Activated CD8-positive, alpha-beta T cell treated with anti-CD3 and anti-CD28 coated beads for 36 hours (primary cell): Measurements from ENCODE around the gene CALHM4. TPM values are rescaled to one million over a fixed set of nuclear protein-coding genes. Genes with fewer than 3 reads are reported as not detected.

Experiments used
- ATAC-seq: fragments of 200-7000 bp; cut with Tn5 transposase; one replicate; pipeline ENCODE4 v1.10.0; 2021; ENCODE audit warnings: mild to moderate bottlenecking, moderate library complexity
- CTCF ChIA-PET: fragments of 350-600 bp; sonication (Branson Sonifier 250); formaldehyde crosslinking; loops from one replicate; lab custom pipeline; 2021; ENCODE audit warnings: antibody characterized with exemption; lab: Charles Lee
- POLR2A ChIA-PET: fragments of 350-600 bp; sonication (Branson Sonifier 250); formaldehyde crosslinking; loops from one replicate; lab custom pipeline; 2021; ENCODE audit warnings: antibody characterized with exemption; lab: Charles Lee
- DNase-seq: peaks from one replicate; pipeline ENCODE4 v3.0.0-alpha.2; 2020
- H3K27ac Mint-ChIP-seq: one replicate; pipeline ENCODE4 v1.8.0; 2021; ENCODE audit warnings: mild to moderate bottlenecking, mixed read lengths
- H3K27me3 Mint-ChIP-seq: one replicate; pipeline ENCODE4 v1.8.0; 2021; ENCODE audit warnings: mixed read lengths
- H3K36me3 Mint-ChIP-seq: one replicate; pipeline ENCODE4 v1.8.0; 2021; ENCODE audit warnings: low read depth, mixed read lengths
- H3K4me1 Mint-ChIP-seq: one replicate; pipeline ENCODE4 v1.8.0; 2021; ENCODE audit warnings: low read depth, mixed read lengths
- H3K4me3 Mint-ChIP-seq: one replicate; pipeline ENCODE4 v1.8.0; 2021; ENCODE audit warnings: mild to moderate bottlenecking, moderate library complexity, mixed read lengths
- H3K9me3 Mint-ChIP-seq: one replicate; pipeline ENCODE4 v1.8.0; 2021; ENCODE audit warnings: mixed read lengths
- CTCF ChIP-seq: fragments of 200-600 bp; IDR thresholded peaks from one replicate; pipeline ENCODE4 v1.8.0; 2022; ENCODE audit warnings: antibody characterized with exemption, mild to moderate bottlenecking
- intact Hi-C: fragments of 100-400 bp; cut with micrococcal nuclease; formaldehyde crosslinking; loops from one replicate; pipeline ENCODE4 v1.10.0; 2022
- total RNA-seq, 2 experiments: library from RNA; stranded (reverse); gene quantifications; one replicate each; pipeline ENCODE4 v1.2.3, GENCODE V29; 2021

Gene CALHM4
- total RNA-seq, 2 experiments from 2014 or later: not detected

- CTCF ChIA-PET: interaction anchor here (0.6 to 3.7 kb wide), 43 partner anchors 9 to 549 kb away, joined by 3 to 40 read pairs (median 4); partner anchors contain the start of genes RWDD1 and TSPYL1
These were observed 7.9 kb downstream of the CALHM4 start for GRCh38 chr6:116561377-116562018.

DNA sequence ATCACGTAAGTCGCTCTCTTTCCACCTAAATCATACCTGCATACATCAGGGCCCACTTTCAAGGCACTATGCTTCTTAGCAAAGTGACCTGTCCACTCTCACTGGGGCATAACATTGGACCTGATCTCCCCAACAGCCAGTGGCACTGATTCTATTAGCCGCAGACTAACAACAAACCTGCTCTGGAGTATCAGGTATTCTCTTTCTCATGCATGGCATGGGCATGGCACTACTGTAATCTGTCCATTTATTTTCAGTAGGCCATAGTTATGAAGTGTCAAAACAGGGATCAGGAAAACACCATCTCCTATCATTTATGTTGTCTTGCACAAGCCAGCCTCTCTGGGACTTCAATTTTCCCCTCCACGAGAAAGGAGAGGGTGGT is 8.5 kb downstream of the CALHM4 start:
- no peaks in the 10 kb centered on the region for H3K4me1 Mint-ChIP-seq
- intact Hi-C loops: loop anchor here (10.0 kb wide), 1 partner anchor 277 kb away; no protein-coding TSS in a partner anchor

More at GRCh38 chr6:116561377-116562018, 7.9 kb downstream of the CALHM4 start:
- peak; percentile 82 for TF ChIP-seq CTCF
- Mint-ChIP-seq H3K9me3 (no peaks in the 10 kb centered on the region), H3K4me3 (no peak overlapping the region), H3K36me3 (no peaks in the 10 kb centered on the region), H3K27ac (no peak overlapping the region), H3K4me1 (no peaks in the 10 kb centered on the region), H3K27me3 (peaks cover 2% of the 10 kb centered on the region)
- DNase-seq: peak; percentile 84
- peak; percentile 83 for ATAC-seq
- POLR2A ChIA-PET: interaction anchor here (1.7 kb wide), 1 partner anchor 10 kb away, joined by 5 read pairs; the partner anchor contains the start of gene RWDD1
- intact Hi-C loops: loop anchor here (10.0 kb wide), 1 partner anchor 277 kb away; no protein-coding TSS in a partner anchor

GRCh38 chr6:116562614-116563013 is 9.1 kb downstream of the CALHM4 start:
- no peak for TF ChIP-seq CTCF
- H3K4me3 Mint-ChIP-seq: no peak overlapping the region
- peaks cover 2% of the 10 kb centered on the region for H3K27me3 Mint-ChIP-seq
- no peaks in the 10 kb centered on the region for H3K9me3 Mint-ChIP-seq
- H3K36me3 Mint-ChIP-seq: no peaks in the 10 kb centered on the region
- ATAC-seq (no peak), DNase-seq (no peak)
- no peak overlapping the region for H3K27ac Mint-ChIP-seq
- no peaks in the 10 kb centered on the region for H3K4me1 Mint-ChIP-seq
- intact Hi-C loops: loop anchor here (10.0 kb wide), 1 partner anchor 278 kb away; no protein-coding TSS in a partner anchor
- CTCF ChIA-PET: interaction anchor here (0.6 to 1.9 kb wide), 14 partner anchors 8 to 289 kb away, joined by 3 to 13 read pairs (median 4); partner anchors contain the start of genes CALHM4, RWDD1 and TRAPPC3L
- POLR2A ChIA-PET: interaction anchor here (0.5 to 1.4 kb wide), 2 partner anchors 9 to 10 kb away, joined by 3 to 4 read pairs; partner anchors contain the start of gene CALHM4

More for the DNA sequence above, 8.5 kb downstream of the CALHM4 start:
- Mint-ChIP-seq H3K27ac (no peak overlapping the region), H3K9me3 (no peaks in the 10 kb centered on the region), H3K27me3 (peaks cover 2% of the 10 kb centered on the region), H3K36me3 (no peaks in the 10 kb centered on the region), H3K4me3 (no peak overlapping the region)
- DNase-seq: no peak
- POLR2A ChIA-PET: no interaction called here
- CTCF ChIA-PET: interaction anchor here (0.8 to 1.9 kb wide), 8 partner anchors 8 to 274 kb away, joined by 3 to 13 read pairs (median 4); partner anchors contain the start of genes CALHM4 and RWDD1
- ATAC-seq: no peak
- TF ChIP-seq CTCF: no peak

DNA sequence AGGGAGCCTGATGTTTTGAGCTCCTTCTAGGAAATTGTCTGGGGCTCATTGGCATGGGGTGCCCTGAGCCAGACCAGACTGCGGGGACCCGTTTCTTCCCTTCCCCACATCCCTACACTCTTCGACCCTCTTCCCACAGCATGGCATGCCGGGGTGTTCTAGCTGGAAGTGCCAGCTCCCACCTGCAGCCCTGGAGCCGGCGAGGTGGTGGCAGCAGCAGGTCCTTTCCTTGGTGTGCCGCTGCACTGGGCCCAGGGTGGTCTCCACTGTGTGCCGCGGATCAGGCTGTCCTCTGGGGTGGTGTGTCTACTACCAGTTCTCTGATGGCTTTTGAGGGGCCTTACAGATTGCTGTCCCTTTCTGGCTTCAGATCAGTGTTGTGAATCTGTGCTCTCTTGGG is 10.3 kb downstream of the CALHM4 start:
- no peaks in the 10 kb centered on the region for H3K9me3 Mint-ChIP-seq
- H3K27ac Mint-ChIP-seq: no peak overlapping the region
- intact Hi-C loops: loop anchor here (10.0 kb wide), 1 partner anchor 279 kb away; no protein-coding TSS in a partner anchor
- H3K36me3 Mint-ChIP-seq: no peaks in the 10 kb centered on the region
- H3K27me3 Mint-ChIP-seq: peaks cover 2% of the 10 kb centered on the region
- H3K4me3 Mint-ChIP-seq: no peak overlapping the region
- peaks cover 1% of the 10 kb centered on the region for H3K4me1 Mint-ChIP-seq
- no peak for ATAC-seq
- DNase-seq: no peak
- ChIA-PET POLR2A (interaction anchor here (1.4 kb wide), 1 partner anchor 10 kb away, joined by 4 read pairs; the partner anchor contains the start of gene CALHM4), CTCF (interaction anchor here (1.0 to 2.4 kb wide), 9 partner anchors 9 to 346 kb away, joined by 3 to 13 read pairs (median 4); partner anchors contain the start of gene TRAPPC3L)
- TF ChIP-seq CTCF: no peak
